Activated CD4-positive, alpha-beta T cell treated with anti-CD3 and anti-CD28 coated beads for 1 hour (primary cell): ENCODE results near the gene CHN1.

Experiments used
- DNase-seq: peaks from one replicate; pipeline ENCODE4 v3.0.0-alpha.2; 2020

The CHN1 gene

DNA sequence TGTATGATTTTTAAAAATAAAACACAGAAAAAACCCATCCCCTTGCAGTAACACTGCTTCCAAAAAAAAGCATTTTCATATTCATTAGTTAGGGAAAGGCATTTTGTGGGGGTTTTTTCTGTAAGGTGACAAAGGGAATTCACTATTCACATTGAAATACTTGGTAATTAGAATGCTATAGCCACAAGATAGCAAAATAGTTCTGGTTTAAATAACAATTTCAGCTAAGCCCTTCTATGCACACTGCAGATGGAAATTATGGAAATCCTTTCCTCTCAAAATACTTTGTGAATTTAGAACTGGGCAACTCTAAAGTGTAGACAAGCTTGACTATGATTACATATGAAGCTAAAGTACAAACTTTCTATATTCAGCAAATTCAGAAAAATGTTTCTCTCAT, 138.8 kb downstream of the CHN1 start:
- no peak for DNase-seq

DNA sequence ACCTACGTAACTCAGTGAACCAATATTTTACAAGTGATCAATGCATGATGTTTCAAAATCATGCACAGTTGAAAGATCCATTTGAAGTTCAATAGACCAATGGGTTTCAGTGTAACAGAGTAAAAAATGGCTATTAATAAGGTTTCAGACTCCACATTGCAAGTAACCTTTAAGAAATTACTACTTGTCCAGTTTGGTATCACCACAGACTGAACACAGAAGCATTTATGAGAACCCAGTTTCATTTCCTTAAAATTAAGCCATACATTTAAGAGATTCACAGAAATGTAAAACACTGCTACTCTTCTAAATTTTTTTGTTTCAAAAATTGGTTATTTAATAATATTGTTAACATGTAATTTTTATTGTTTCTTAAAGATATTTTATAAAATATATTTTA, 142.0 kb downstream of the CHN1 start:
- no peak for DNase-seq

DNA sequence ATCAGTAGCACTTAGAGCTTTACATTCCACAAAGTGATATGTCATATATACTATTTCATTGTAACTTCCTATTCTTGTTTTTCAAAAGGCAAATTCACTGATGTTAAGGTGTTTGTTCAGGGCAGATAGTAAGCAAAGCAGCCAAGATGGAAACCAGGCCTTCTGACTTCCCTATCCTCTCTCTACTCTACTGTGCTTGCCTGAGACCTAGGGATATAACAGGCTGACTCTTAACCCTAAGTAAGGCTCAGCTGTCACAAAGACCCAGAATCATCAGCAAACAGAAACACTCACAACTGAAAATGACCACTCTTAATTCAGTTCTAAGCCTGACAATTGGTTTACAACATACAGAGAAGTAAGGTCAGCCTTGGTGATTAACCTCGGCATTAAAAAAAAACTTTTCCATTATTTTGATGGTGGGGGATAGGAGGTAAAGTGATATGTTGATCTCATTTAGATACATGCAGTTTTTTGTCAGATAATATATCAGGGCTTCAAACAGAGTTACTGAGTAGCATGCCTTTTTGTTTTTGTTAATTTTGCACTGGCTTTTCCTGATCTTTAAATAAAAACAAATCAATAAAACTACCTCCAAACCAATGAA, 145.5 kb downstream of the CHN1 start:
- no peak for DNase-seq

DNA sequence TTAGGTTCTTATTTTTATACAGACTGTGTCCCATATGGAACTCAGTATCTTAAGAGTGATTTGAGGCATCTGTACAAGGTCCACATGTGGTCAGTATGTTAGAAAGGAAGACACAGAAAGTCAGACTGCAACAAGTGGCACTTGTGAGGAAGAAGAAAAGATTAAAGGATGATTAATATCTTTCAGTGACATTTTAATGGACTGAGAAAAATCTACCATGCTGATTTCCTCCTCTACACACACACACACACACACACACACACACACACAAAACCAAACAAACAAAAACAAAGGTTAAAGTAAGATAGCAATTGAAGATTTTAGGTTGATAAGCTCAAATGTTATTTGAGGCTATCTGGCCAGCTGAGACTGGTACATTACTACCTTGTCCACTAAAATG, 146.4 kb downstream of the CHN1 start:
- DNase-seq, result no peak

DNA sequence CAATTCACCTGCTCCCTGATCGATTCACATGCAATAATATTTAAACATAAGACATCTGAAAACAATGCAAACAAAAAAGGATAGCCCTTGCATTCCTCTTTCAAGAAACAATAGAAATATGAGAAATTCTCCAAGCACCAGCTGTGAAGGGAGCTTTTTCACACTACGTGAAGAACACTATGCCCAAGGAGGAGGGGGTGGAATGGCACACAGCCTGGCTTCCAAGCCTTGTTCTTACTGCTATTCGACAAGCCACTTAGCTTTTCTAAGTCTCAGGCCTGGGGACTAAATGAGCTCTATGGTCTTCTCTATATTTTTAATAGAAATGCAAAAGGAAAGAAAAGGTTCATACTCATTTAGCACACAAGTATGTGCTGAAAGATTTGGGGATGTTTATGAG, 148.7 kb downstream of the CHN1 start:
- no peak for DNase-seq

- no peak for DNase-seq
Measured at GRCh38 chr2:174846941-174847938, 157.9 kb downstream of the CHN1 start.

DNA sequence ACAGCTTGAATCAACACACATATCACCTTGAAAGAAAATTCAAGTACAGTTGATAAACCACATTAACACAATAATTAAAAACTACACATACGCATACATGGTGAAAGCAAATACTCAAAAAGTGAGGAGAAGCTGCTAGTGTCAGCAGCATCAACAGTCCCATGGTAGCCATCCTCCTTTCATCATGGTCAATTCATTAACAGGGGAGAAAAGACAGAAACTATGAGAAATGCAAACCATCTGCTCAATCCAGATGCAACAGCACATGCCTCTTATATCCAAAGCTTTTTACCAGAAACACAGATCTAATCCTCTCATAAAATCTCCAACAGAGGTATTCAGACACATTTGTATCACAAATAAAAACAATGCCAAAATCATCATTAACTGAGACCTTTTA, 159.0 kb downstream of the CHN1 start:
- DNase-seq, result no peak

DNA sequence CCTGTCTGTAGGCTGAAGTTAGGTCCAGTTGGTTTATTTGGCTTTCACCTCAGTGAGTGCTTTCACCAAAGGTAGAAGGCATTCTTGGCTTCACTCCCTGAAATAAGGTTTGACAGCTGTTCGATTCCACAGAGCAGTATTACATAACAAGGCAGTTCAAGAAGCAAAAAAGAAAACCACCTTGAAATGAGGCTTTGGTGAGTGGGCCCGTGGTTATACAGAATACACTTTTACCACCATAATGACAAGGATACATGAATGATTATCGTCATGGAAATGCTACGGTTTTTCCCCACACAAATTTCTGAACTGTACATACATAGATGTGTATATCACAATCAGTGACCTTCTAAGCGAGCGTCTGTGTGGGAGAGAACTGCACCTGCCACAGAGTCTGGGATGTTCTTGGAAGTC, 160.9 kb downstream of the CHN1 start:
- DNase-seq, result no peak

DNA sequence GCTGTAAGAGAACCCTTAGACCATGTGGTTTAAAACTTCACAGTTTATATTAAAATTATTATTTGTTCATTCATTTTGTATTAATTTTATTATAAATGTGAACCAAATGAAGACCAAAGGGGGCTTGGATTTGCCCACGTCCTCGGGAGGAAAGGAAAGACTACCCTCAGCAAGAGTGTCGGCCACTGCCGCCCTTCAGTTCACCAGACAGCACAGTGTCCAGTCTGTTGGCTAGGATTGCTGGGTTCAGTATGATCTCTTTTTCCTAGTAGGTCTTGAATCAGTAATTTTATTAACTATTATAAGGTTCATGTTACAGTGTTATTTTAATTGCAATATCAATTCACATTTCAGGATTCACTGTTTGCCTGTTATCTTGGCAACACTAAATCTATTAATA, 162.7 kb downstream of the CHN1 start:
- no peak for DNase-seq

DNA sequence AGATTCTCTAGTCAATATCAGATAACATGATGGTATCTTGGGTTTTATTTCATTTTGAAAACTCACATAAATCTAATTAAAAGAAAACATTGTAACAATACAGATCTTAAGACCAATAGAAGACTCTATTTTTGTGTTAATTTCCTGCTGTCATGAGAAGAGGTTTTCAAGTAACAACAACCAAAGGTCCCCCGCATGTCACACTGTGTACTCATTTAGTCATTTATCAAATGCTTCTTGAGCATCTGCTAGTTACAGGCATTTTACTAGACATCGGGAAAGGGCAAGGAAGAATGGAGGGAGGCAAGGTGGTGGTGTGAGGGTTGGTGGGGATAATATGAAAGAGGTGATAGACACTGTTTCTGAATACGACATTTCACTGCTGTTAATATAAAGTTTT, 163.2 kb downstream of the CHN1 start:
- DNase-seq, result no peak

DNA sequence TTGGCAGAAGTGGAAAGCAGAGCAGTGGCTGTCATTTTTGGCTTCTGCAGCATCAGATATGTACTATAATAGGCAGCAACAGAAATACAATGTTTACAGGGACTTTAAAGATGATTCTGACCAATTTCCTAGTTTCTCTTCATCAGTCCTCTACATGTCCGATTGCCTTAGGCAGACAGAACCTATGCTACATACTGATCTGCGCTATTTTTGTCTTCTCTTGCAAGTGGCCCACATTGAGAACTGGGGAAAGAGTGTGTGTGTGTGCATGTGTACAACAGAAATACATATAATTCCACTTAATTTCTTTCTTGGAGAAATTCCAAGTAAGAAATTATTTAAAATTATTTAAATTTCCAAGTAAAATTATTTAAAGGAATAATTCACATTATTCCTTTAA, 163.8 kb downstream of the CHN1 start:
- no peak for DNase-seq

GRCh38 chr2:174840436-174840835, 164.7 kb downstream of the CHN1 start:
- DNase-seq, result no peak

- DNase-seq, result no peak
Measured at GRCh38 chr2:174839662-174840061, 165.5 kb downstream of the CHN1 start.

- no peak for DNase-seq
Measured at GRCh38 chr2:174836995-174837390, 168.2 kb downstream of the CHN1 start.

DNA sequence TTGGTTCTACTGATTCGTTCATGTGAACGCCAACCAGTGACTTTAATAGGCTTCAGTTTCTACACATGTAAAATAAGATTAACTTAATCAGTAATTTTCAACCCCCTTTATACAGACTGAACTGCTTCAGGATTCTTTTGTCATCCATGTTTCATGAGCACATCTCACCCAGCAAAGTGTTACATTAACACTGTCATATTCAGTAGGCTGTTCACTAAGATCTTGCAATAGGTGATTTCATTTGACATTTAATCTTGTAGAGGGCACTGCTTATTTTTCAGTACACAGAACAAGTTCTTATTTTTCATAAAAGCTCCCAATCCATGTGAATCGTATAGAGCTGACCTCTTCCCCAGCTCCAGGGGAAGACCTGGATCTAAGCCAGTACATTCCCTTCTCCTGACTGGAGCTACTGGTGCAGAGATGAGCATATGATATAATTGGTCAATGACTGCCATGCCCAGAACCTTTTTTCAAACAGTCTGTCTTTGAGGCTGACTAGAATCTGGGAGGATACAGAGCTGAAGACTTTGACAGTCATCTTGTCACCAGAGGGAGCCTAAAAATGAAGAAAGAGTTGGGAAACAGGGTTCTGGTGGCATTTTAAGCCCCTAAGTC, 168.7 kb downstream of the CHN1 start:
- no peak for DNase-seq

DNA sequence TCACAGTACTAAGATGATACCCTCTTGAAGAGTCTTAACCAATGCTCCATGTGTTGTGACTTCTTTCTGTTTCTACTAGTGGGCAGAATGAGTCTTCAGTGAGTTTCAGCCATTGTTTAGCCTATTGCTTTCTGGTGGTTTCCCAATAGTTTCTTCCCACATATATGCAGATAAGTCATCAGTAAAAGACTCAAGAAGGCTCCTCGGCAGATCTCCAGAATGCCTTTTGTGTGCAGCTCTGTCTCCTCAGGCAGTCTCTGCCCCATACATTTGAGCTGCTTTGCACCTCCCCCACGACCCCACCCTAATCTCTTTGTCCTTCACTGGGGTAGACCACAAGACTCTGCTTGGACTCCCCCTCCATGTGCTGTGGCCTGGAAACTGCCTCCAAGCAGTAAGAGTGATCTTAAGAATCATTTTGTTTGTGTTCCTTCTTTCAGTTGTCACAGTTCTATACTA, 169.4 kb downstream of the CHN1 start:
- DNase-seq, result no peak

DNA sequence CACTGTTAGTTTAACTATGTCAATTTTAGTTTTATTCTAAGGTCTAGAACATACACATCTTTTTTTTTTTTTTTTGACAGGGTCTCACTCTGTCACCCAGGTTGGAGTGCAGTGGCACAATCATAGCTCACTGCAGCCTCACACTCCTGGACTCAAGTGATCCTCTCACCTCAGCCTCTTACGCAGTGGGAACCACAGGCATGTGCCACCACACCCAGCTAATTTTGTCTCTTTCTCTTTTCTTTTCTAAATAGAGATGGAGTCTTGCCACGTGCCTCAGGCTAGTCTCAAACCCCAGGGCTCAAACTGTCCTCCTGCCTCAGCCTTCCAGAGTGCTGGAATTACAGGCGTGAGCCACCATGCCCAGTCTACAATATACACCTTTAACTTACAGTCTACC, 171.4 kb downstream of the CHN1 start:
- no peak for DNase-seq

DNA sequence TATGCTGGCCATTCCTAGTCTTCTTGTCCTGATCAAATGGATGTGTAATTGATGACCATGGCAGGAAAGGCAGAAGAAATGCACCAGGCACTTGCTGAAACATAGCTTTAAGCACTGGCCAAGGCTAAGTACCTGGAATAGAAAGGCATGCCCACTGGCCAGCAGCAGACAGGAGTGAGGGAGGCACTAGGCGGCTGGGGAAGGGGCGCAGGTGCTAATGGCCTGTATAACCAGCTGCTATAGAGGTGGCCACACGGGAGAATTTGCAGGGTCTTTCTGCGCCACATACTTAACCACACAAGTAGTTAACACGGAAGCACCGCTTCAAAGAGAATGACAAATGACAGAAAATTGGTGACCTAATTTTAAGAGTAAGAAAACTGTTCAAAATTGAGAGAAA, 174.6 kb downstream of the CHN1 start:
- no peak for DNase-seq

GRCh38 chr2:174829550-174829949, 175.6 kb downstream of the CHN1 start:
- DNase-seq, result no peak

GRCh38 chr2:174827371-174828369, 177.5 kb downstream of the CHN1 start:
- DNase-seq, result no peak

DNA sequence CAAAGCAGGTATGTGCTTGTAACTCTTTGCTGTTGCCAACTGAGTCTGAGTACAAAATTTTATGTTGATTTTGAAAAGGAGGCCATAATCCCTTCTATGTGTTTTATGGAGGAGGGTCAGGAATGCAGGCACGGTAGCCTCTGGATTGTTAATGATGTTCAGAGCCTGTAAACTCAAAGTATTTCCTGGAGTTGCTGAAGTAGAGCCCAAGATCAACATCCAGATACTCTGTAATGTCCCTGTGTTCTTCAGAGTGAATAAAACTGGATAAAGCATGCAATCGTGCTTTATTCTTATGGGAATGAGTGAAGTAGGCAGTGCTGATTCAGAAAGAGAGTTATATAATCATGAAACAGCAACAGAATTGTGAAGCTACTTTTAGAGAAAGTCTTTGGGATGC, 179.1 kb downstream of the CHN1 start:
- DNase-seq, result no peak

DNA sequence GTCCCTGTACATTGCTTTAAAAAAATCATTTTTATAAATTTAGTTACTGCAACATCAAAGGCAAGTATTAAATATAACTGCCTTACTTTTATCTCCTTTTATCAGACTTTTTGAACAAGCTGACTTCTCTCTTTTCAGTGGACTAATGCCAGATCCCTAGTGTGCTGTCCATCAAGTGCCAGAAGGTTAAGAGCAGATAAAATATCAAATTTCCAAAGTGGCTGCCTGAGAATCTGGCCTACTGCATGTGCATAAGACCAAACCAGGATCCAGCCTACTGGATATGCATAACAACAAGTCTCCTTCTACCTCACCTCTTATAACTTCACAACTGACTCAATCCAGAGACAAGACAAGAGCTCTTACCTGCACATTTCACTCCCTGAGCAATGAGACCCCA, 181.1 kb downstream of the CHN1 start:
- DNase-seq, result no peak

DNA sequence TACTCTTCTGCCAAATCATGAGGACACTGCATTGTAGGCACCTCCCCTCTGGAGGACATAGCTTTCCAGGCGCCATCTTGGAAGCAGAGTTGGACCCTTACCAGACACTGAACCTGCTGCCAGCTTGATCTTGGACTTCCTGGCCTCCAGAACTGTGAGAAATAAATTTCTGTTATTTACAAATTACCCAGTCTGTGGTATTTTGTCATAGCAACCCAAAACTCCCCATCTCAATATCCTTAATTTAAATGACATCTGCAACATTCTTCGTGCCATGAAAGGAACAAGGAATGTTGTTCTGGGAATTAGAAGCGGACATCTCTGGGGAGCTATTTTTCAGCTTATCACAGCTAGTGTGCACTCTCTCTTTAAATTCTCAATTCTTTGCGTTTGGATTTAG, 183.6 kb downstream of the CHN1 start:
- no peak for DNase-seq
